Measurements from ENCODE around the gene CTNNB1.

CTNNB1 gene

DNA sequence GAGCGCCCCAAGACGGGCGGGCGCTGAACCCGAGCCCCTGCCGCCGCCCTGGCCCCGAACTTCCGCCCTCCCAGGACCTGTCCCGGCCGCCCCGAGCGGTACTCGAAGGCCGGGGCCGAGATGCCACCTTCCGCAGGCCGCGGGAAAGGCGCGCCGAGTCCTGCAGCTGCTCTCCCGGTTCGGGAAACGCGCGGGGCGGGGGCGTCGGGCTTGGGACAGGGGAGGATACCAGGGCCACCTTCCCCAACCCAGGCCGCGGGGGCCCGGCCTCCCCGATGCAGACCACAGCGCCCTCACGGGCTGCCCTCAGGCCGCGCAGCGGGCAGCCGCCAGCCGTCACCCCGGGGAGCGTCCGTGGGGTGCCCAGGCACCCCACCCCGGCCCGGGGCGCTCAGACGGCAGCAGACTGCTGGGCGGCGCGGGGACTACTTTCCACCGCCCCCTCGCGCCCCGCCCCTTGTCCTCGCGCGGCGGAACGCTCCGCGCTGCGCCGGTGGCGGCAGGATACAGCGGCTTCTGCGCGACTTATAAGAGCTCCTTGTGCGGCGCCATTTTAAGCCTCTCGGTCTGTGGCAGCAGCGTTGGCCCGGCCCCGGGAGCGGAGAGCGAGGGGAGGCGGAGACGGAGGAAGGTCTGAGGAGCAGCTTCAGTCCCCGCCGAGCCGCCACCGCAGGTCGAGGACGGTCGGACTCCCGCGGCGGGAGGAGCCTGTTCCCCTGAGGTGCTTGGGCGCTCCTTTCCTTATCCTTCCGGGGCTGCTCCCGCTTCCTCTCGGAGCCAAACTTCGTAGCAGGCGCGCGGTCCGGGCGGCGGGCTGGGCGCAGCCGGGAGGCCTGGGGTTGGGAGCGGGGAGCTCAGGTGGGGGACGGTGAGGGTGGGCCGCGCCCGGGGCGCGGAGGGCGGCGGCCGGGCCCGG, at the start of gene CTNNB1:
CTNNB1 (plus strand) TSS at position 556 of the 916 bp plus-strand sequence. CDS start 24,564 bp downstream, outside the sequence.
- DNase-seq = peak; percentile 91 to 92

DNA sequence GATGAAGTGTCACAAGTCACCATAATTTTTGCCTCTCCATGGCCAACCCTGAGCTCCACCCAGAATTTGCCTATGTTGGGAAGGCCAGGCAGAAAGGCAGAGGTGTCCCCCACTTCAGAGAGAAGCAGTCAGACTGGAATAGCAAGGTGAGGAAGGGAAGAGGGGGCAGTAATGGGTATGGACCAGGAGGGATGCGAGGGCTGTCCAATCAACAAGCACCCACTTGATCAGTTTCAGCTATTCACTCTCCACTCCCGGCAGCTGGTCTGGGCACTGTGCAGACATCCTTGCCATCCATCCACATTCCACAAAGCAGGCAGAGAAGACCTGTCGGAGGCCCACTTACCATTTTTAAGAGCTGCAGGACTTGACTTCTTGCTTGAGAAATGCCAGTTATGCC, 43.5 kb upstream of the CTNNB1 start:
- DNase-seq = no peak

DNA sequence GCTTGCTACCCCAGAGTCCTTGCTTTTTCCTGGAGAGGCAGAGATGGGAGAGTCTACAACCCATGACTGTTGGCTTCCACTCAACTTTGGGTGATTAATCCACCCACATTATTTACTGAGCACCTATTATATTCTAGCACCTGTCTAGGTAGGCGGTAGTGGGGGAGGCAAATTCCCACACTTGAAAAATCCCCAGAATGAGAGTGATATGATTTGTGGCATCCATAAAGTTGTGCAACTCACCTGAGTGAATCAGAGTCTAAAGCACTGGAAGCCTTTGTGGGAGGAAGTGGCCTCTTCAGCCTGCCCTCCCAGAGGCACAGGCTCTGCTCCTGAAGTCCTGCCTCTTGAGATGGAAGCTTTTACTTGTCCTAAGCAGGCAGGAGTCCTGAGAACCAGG, 40.4 kb upstream of the CTNNB1 start:
- peak in 1 of 2 experiments; percentile 3 for DNase-seq

DNA sequence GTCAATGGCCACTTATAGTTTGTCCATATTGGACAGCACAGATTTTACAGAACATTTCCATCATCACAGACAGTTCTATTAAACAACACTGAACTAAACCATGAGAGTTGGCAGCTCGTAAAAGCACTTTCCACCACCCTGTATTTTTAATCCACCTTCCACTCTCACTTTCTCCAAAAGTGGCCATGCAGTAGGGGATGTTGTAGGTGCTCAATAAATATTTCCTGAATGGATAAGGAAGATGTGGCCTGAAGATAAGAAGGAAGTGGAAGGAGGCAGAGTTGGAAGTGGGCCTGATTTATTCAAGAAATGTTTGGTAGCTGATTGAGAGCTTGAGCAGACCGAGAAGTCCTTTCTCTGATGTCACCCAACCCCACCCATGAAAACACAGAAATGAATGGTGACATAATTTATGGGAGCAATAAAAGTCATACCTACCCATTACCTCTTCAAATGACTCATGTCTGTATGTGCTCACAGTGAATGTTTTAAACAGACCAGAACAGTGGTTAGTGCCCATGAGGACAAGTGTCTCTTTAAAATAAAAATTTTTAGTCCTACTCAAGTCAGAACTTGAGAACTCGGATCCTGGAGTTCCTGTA, 39.6 kb upstream of the CTNNB1 start:
- DNase-seq = no peak

DNA sequence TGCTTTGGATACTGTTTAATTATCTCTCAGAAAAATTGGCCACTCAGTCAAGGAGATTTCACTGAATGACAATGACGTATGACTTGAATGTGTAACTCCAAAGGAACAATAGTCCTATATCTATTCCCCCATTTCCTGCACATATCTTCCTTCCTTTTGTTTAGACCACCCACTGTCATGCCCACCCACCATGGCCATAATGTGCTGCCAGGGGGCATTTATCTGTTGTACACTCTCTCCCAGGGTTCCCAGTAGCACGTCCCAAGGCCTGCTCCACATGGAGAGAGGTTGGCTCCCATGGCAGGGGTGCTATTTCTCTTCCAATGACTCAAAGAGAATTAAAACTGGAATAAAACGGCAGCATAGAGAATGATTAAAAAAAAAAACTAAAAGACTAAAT, 36.8 kb upstream of the CTNNB1 start:
- no peak for DNase-seq

DNA sequence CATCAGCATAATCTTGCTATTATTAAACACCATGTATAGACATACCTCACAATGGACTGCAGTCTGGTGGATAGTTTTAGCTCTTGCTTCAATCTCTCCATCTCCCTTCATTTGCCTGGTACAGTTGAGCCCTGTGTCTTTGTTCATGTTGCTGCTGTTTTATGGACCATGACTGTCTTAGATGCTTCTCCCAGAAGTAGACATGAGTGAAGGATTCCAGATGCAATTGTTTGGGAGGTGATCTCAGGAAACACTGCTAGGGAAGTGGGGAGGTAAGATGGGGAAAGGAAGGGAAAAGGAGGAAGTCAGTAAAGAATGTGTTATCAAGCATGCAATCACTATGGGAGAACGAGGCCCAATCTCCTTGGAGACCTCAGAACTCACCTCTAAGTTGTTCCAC, 36.3 kb upstream of the CTNNB1 start:
- no peak for DNase-seq

DNA sequence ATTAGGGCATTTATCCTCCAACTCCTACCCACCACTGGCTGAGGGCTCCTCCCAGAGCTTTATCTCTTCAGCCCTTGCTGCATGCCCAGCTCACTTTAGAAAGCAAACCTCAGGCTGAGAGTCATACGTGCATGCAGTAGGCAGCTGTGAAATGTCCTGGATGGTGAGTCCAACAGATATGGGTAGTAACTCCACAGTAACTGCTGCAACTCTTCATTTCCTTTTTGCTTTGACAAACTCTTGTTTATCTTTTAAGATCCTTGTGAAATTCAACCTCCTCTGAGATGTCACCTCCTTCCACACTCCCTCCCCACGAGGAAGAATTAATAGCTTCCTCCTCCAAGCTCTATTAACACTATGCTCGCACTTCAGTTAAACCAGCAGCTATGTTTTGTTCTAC, 35.9 kb upstream of the CTNNB1 start:
- DNase-seq = no peak

DNA sequence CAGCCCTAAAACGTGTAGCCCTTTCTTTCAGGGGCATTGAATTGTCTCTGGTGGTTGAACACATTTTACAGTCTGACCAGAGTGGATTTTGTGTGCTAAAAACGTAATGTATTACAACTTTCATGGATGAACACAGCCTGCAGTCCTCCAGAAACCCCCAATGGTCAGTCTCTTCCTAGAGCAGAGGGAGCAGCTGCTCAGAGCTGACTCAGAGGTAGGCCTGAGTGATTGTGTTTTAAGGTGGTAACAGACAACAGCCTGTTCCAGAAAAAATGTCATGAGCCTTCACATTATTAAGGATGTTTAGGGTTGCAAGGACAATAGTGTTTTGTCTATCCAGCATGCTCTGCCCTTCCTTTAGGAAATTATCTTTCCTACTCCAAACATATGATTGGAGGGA, 34.5 kb upstream of the CTNNB1 start:
- no peak for DNase-seq

DNA sequence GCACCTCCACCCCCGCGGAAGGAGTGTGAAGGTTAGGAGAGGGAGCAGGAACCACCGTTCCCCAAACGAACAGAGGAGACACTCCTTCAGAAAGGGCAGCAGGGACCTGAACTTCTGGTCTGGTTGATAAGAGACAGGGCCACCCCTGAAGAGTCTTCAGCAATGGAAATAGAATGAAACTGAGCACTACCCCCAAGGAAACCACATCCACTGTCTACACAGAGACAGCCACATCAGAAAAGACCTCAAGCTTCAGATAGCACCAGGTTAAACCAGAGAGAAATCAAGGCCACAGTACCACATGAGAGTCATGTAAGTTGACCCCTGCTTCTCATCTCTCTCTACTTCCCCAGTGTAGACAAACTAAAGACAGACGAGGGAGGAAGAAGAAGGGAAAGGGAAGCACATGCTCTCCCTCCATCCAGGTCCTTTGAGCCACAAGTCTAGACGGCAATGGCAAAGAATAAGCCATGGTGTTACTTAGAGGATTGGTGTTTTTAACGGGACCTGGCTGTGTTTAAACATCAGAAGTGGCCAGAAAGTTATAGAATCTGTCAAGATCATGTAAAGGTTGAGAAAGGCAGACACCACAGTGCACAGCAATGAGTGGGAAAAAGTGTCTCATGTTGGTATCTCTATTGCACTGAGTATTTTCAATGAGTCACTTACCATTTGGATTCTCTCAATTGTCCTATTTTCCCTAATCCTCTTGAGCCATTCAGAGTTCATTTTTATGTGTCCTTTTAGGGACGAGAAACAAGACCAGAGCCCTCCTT, 31.4 kb upstream of the CTNNB1 start:
- no peak for DNase-seq

DNA sequence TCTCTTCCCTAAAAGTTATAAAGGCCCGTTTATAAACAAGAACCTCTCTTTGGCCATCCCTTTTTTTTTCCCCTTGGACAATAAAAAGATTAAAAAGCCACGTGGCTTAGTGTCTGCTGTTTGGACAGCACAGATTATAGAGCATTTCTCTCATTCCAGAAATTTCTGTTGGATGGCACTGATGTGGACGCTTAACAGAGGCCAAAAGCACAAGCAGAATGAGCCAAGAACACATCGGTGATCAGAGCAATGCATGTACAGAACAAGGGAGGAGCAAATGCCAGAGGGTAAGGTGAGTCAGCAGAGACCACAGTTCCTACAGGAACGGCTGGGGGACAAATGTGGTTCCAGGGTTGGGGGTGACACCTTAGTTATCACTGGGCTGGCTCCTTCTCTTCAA, 30.3 kb upstream of the CTNNB1 start:
- no peak for DNase-seq

DNA sequence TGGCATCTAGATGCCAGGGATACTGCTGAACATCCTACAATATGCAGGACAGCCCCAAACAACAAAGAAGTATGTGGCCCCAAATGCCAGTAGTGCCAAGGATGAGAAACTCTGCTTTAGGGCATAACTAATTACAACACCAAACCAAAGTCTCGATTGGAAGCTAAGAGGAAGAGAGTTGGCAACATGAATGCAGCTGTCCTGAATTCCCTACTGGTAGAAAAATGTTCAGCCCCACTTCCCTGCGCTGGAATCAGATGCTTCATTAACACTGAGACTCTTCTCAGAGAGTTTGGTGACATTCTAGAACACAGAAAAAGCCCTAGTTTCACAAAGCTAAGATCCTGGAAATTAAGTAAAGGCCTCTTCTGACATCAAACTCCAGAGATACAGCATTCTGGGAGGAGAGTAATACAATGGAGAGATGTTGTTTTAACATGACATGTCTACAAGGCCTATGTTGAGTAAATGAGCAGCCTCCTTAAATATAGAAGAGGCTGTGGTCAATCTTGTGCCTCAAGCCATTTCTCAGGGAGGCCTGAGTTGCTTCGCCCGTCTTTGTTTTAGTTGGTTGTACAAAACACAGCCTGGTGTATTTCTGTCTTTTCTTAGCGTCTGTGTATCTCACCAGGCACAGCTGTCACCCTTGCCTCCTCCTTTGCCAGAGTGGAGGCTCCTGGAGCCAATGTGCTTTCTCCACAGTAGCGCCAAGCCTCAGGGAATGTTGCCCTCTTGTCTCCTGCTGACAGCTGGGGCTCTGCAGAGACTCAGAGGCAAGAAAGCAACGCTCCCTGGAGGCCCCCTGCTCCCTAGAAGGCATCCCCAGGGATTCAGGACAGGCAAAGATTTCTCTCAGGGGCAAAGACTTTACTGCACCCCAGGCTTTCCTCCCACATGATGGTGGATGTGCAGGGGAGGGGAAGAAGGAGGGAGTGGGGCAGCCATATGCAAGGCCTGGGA, 25.1 kb upstream of the CTNNB1 start:
- no peak for DNase-seq

DNA sequence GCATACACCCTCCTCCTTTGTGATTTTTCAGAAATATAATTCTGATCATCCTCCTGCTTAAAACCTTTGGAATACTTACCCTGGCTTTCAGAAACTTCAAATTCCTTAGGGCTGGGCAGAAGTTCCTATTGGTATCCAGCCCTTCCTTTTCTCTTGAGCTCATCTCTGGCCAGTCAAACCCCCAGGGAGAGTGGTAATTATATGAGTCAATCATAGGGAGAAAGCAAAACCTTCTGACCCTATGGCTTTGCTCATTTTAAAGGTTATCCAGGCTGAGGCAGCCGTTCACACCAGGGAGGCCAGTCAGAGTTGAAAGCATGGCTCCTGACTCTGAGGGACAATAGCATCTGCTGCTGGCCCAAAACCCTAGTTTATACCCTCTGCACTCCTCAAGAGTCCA, 23.9 kb upstream of the CTNNB1 start:
- DNase-seq = no peak

DNA sequence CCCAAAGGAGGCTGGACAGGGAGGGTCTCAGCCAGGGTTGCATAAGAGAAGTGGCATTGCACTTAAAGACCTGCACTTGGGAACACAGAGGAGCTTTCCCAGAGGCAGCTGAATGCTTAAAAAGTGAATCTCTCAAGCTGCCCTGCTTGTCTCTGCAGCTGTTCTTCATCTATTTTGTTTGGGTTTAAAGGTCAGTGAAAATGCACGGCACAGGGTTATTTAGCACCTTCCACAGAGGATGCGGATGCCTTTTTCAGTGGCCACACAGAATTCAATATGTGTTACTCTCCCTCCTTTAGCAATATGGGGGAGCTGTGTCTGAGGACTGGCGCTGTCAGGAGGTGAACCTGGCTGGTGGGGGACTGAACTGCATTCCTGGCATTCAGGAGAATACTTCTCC, 22.7 kb upstream of the CTNNB1 start:
- DNase-seq = no peak

DNA sequence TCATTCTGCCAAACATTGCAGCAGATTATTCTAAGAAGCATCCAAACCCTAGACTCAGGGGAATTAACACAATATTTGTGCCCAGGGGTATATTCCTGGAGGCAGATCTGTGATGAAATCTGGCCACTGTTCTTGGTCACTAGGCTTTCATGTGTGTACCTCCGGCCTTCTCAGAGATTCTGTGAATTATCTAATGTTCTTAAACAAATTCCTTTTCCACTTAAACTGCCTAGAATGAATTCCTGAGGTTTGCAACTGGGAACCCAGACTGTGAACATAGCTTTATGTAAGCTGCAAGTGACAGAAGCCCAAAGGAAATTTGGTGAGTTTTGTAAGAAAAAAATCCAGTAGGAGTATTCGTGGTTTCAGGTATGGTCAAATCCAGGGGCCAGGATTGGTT, 20.7 kb upstream of the CTNNB1 start:
- DNase-seq = no peak

DNA sequence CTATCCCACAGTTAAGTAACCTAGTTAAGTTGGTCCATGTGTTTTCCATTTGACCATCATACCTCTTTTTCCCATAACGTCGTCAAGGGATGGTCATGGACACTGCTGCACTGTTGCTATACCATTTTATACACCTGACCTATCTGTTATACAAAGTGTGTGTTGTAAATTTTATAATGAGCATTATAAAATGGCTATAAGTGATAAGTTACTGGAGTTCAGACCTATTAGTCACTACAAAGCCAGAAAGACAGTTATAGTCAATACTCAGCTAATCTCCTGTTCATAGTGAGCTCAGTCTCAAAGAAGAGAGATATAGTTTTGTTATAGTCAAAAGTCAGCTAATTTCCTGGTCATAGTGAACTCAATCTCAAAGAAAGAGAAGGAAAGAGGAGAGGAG, 18.9 kb upstream of the CTNNB1 start:
- DNase-seq = no peak

DNA sequence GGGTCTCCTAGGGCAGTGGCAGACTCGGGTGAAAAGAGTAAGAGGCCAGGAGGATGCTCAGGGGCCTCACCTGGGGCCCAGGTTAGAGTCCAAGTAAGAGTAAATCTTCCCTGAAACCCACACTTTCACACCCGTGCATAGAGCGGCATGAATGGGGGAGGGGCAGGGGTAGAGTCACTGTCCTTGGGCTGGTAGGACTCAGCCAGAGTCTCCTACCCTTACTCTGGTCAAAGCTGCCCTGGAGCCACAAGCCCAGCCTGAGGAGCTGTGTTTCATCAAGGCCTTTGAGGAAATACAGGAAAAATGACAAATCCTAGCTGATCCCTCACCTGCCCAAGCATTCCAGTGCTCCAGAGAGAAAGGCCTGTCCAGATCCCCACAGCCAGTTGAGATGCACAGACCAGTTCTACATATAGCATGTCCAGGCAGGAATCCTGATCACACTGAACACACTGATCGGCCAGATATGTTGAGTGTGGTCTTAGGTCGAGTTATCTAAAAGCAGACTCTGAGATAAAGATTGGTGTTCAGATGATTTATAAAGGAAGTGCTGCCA, 16.7 kb upstream of the CTNNB1 start:
- DNase-seq = no peak

DNA sequence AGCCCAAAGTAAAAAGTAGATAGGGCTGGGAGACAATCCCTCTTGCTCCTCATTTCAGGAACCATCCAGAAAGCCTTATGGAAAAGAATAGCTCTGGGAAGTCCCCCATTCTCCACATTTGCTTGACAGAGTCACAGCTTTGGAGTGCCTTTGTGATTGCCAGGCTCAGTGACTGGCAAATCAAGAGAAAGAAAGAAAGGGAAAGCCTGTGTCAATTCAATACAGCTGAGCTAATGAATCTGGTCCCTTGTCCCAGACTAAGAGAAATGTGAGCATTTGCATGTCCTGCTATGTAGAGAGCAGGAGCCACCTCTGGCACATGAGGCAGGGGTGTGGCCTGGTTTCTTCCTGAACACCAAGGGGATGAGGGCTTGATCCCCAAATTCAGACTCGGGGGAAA, 14.9 kb upstream of the CTNNB1 start:
- DNase-seq = no peak

DNA sequence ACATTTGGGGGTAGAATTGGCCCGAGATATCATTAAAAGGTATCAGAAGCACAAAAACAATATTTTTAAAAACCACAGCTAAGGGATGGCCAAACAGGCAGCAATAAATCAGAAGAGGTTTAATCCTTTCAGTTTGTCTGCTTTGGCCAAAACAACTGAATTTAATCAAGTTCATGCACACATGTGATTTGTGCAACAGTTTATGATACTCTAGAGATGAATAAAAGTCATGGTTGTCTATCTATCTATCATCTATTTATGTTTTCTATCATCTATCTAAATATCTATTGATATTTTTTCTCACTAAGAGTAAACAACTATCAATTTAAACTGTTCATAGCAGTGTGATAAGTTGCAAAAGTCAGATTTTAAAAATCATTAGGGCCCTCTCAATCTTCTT, 13.0 kb upstream of the CTNNB1 start:
- no peak for DNase-seq

DNA sequence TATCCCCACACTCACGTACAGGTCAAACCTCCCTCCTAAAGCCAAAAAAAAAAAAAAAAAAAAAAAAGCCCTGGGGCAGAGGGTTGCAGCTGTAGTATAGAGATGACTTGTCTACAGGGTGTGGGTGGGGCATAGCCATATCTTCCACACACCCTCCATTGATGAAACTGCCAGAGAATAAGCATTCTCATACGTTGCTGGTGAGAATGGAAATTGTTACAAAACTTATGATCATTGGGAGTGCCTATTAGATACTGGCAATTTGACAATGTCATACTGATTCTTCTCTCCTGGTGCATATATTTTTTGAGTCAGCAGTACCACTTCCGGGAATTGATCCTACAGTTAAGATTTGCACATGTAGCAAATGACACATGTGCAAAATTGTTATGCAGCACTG, 11.0 kb upstream of the CTNNB1 start:
- DNase-seq = peak in 1 of 2 experiments; percentile 35

DNA sequence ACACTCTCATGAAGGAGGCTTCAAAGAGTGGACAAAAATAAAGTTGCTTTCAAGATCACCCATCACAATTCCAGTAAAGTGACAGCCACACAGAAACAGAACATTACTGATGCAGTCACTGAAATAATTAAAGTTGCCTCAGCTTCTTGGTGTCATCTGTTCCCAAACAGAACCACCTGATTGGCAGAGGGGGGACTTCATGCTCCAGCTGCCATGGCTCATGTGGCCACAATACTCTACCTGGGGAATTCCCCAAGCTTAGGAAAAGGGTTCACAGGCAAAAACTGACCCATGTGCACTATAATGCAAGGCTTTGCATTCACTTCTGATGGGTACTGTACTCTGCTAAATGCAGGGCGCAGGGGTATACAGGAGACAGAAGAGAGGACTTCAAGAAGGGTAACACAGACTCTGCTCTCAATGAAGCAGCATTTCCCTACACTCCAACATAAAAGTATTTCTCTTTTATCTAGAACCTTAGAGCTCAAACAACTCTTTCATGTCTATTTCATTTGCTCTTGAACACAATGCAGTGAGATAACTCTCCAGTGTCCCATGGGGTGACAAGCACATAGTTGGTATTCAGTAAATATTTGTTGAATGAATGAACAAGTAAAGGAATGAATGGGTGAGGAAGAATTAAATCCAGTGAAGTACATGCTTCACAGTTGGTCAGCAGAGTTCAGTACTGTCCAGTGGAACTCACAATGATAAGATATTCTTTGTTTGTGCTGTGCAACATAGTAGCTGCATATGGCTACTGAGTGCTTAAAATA, 8.6 kb upstream of the CTNNB1 start:
- no peak for DNase-seq

DNA sequence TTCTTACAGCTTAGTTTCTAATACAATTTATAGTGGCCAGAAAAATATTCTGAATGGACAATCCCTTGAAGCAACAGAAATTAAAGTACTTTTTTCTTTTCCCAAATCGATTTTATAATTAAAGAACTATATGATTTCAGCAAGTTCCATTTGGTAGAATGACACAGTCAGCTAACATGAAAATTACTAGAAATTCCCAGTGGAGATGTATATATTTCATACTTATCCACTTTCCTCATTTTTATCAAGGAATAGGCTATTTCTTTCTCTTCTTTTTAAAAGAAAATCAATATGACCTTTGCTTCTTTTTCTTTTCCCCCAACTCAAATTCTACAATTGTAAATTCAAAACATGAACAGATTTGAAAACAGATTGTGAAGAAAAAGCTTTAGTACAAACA, 6.4 kb upstream of the CTNNB1 start:
- no peak for DNase-seq

Data from activated CD4-positive, alpha-beta T cell treated with anti-CD3 and anti-CD28 coated beads, Interleukin-2, amount 50 U/mL, for 48 hours (primary cell).